MM.1S (cell line): Measurements from ENCODE around the gene ZNF367.

Experiments used
- EZH2 ChIP-seq: fragments of 300-600 bp; sonication (generic); optimal IDR thresholded peaks from 2 replicates; pipeline ENCODE3; 2017; ENCODE audit warnings: low read depth, mild to moderate bottlenecking, antibody characterized with exemption, low read length, mixed read lengths
- TF ChIP-seq, protein P1 (sequence below): fragments of 300-600 bp; sonication (generic); IDR thresholded peaks from 2 replicates; pipeline ENCODE4 v1.5.1; 2016; ENCODE audit warnings: antibody characterized with exemption, low read length, mixed read lengths

- TF ChIP-seq, protein P1, sequence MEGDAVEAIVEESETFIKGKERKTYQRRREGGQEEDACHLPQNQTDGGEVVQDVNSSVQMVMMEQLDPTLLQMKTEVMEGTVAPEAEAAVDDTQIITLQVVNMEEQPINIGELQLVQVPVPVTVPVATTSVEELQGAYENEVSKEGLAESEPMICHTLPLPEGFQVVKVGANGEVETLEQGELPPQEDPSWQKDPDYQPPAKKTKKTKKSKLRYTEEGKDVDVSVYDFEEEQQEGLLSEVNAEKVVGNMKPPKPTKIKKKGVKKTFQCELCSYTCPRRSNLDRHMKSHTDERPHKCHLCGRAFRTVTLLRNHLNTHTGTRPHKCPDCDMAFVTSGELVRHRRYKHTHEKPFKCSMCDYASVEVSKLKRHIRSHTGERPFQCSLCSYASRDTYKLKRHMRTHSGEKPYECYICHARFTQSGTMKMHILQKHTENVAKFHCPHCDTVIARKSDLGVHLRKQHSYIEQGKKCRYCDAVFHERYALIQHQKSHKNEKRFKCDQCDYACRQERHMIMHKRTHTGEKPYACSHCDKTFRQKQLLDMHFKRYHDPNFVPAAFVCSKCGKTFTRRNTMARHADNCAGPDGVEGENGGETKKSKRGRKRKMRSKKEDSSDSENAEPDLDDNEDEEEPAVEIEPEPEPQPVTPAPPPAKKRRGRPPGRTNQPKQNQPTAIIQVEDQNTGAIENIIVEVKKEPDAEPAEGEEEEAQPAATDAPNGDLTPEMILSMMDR: no peak
- no peak for TF ChIP-seq EZH2
Measured at GRCh38 chr9:96429732-96430131, 11.6 kb upstream of the ZNF367 start.
